WTC11 (cell line): ENCODE results near the gene PTPN2. TPM values are rescaled to one million over a fixed set of nuclear protein-coding genes. Genes with fewer than 3 reads are reported as not detected.
A peak's percentile ranks its signal among the peaks of the same experiment; 100 is the strongest.

ENCODE experiments used
- ATAC-seq: fragments of 200-7000 bp; cut with Tn5 transposase; 2 replicates; pipeline ENCODE4 v1.10.0; 2021; ENCODE audit warnings: mild to moderate bottlenecking, moderate library complexity
- CTCF ChIA-PET: fragments of 300-600 bp; sonication (Branson Sonifier 250); formaldehyde crosslinking; loops from one replicate; lab custom pipeline; 2021; ENCODE audit warnings: antibody characterized with exemption; lab: Charles Lee
- POLR2A ChIA-PET: fragments of 350-600 bp; sonication (Branson Sonifier 250); formaldehyde crosslinking; loops from one replicate; lab custom pipeline; 2021; ENCODE audit warnings: antibody characterized with exemption; lab: Charles Lee
- DNase-seq: peaks from one replicate; pipeline ENCODE4 v3.0.0; 2021; ENCODE audit warnings: low spot score
- H3K27ac Mint-ChIP-seq: 2 replicates; pipeline ENCODE4 v1.8.0; 2021; ENCODE audit warnings: mixed read lengths
- H3K27me3 Mint-ChIP-seq: 2 replicates; pipeline ENCODE4 v1.8.0; 2021; ENCODE audit warnings: low read depth, mild to moderate bottlenecking, moderate library complexity, mixed read lengths
- H3K36me3 Mint-ChIP-seq: 2 replicates; pipeline ENCODE4 v1.8.0; 2021; ENCODE audit warnings: mixed read lengths
- H3K4me1 Mint-ChIP-seq: 2 replicates; pipeline ENCODE4 v1.8.0; 2022; ENCODE audit warnings: mixed read lengths
- H3K4me3 Mint-ChIP-seq: 2 replicates; pipeline ENCODE4 v1.8.0; 2021; ENCODE audit warnings: mild to moderate bottlenecking, moderate library complexity, mixed read lengths
- H3K9me3 Mint-ChIP-seq: 2 replicates; pipeline ENCODE4 v1.8.0; 2021; ENCODE audit warnings: mixed read lengths
- ATF1 ChIP-seq: sonication (generic); formaldehyde crosslinking; IDR thresholded peaks from 2 replicates; pipeline ENCODE4 v1.8.1; 2023; ENCODE audit warnings: mild to moderate bottlenecking, moderate library complexity, missing genetic modification reagents
- ATF3 ChIP-seq: sonication (generic); formaldehyde crosslinking; conservative IDR thresholded peaks from 2 replicates; pipeline ENCODE4 v1.8.1; 2022; ENCODE audit warnings: mild to moderate bottlenecking, missing genetic modification reagents
- FOXP1 ChIP-seq: sonication (generic); formaldehyde crosslinking; IDR thresholded peaks from 2 replicates; pipeline ENCODE4 v1.8.0; 2022; ENCODE audit warnings: missing genetic modification reagents, mild to moderate bottlenecking, moderate library complexity, borderline replicate concordance
- MAX ChIP-seq: sonication (generic); formaldehyde crosslinking; IDR thresholded peaks from 2 replicates; pipeline ENCODE4 v1.8.0; 2022; ENCODE audit warnings: mild to moderate bottlenecking, missing genetic modification reagents
- NFATC4 ChIP-seq: fragments of 250-450 bp; sonication (Bioruptor Pico); IDR thresholded peaks from 2 replicates; pipeline ENCODE4 v1.9.0; 2021; ENCODE audit warnings: mild to moderate bottlenecking
- NFE2L1 ChIP-seq: sonication (generic); formaldehyde crosslinking; IDR thresholded peaks from 2 replicates; pipeline ENCODE4 v1.8.1; 2023; ENCODE audit warnings: missing genetic modification reagents
- NFYB ChIP-seq: sonication (generic); formaldehyde crosslinking; conservative IDR thresholded peaks from 2 replicates; pipeline ENCODE4 v1.8.0; 2022; ENCODE audit warnings: low read depth, missing genetic modification reagents
- SMAD4 ChIP-seq: sonication (generic); formaldehyde crosslinking; IDR thresholded peaks from 2 replicates; pipeline ENCODE4 v1.8.0; 2022; ENCODE audit warnings: mild to moderate bottlenecking, missing genetic modification reagents
- SP1 ChIP-seq: sonication (generic); formaldehyde crosslinking; conservative IDR thresholded peaks from 2 replicates; pipeline ENCODE4 v1.8.1; 2022; ENCODE audit warnings: missing genetic modification reagents
- STAT6 ChIP-seq: sonication (generic); formaldehyde crosslinking; conservative IDR thresholded peaks from 2 replicates; pipeline ENCODE4 v1.8.1; 2023; ENCODE audit warnings: mild to moderate bottlenecking, low read depth, missing genetic modification reagents, moderate library complexity
- TEAD4 ChIP-seq: sonication (generic); formaldehyde crosslinking; IDR thresholded peaks from 2 replicates; pipeline ENCODE4 v1.8.0; 2022; ENCODE audit warnings: mild to moderate bottlenecking, missing genetic modification reagents
- ZBTB21 ChIP-seq: sonication (generic); formaldehyde crosslinking; IDR thresholded peaks from 2 replicates; pipeline ENCODE4 v1.8.1; 2023; ENCODE audit warnings: mild to moderate bottlenecking, missing genetic modification reagents, borderline replicate concordance
- ZNF396 ChIP-seq: fragments of 250-450 bp; sonication (Bioruptor Pico); IDR thresholded peaks from 2 replicates; pipeline ENCODE4 v1.8.0; 2021; ENCODE audit warnings: mild to moderate bottlenecking, moderate library complexity, borderline replicate concordance
- ZNF425 ChIP-seq: fragments of 250-450 bp; sonication (Bioruptor Pico); conservative IDR thresholded peaks from 2 replicates; pipeline ENCODE4 v1.9.0; 2021; ENCODE audit warnings: mild to moderate bottlenecking
- total RNA-seq: library from RNA; stranded (reverse); gene quantifications from 3 replicates; pipeline ENCODE4 v1.2.3, GENCODE V29; 2021
- TF ChIP-seq, protein P1 (sequence below): sonication (generic); formaldehyde crosslinking; IDR thresholded peaks from 2 replicates; pipeline ENCODE4 v1.8.1; 2023; ENCODE audit warnings: mild to moderate bottlenecking, missing genetic modification reagents, moderate library complexity
- TF ChIP-seq, protein P2 (sequence below): sonication (generic); formaldehyde crosslinking; IDR thresholded peaks from 2 replicates; pipeline ENCODE4 v1.8.1; 2022; ENCODE audit warnings: missing genetic modification reagents, borderline replicate concordance
- TF ChIP-seq, protein P3 (sequence below): fragments of 250-450 bp; sonication (Bioruptor Pico); IDR thresholded peaks from 2 replicates; pipeline ENCODE4 v1.8.0; 2021; ENCODE audit warnings: mild to moderate bottlenecking

Gene PTPN2
- total RNA-seq, 1 experiment from 2014 or later: 37.7 TPM

GRCh38 chr18:12838178-12838634 is 45.8 kb downstream of the PTPN2 start:
- Mint-ChIP-seq H3K27ac (peak overlapping the region; percentile 64), H3K36me3 (0 out of 2 replicates have a peak, but pooled peaks cover 6% of the 10 kb centered on the region), H3K27me3 (no peaks in the 10 kb centered on the region), H3K4me3 (no peak overlapping the region), H3K4me1 (peaks cover 48% of the 10 kb centered on the region), H3K9me3 (no peaks in the 10 kb centered on the region)
- no peak for TF ChIP-seq ATF1
- TF ChIP-seq NFE2L1: no peak
- TF ChIP-seq FOXP1: no peak
- no peak for TF ChIP-seq NFATC4
- TF ChIP-seq, protein P1, sequence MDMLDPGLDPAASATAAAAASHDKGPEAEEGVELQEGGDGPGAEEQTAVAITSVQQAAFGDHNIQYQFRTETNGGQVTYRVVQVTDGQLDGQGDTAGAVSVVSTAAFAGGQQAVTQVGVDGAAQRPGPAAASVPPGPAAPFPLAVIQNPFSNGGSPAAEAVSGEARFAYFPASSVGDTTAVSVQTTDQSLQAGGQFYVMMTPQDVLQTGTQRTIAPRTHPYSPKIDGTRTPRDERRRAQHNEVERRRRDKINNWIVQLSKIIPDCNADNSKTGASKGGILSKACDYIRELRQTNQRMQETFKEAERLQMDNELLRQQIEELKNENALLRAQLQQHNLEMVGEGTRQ: no peak
- TF ChIP-seq, protein P2, sequence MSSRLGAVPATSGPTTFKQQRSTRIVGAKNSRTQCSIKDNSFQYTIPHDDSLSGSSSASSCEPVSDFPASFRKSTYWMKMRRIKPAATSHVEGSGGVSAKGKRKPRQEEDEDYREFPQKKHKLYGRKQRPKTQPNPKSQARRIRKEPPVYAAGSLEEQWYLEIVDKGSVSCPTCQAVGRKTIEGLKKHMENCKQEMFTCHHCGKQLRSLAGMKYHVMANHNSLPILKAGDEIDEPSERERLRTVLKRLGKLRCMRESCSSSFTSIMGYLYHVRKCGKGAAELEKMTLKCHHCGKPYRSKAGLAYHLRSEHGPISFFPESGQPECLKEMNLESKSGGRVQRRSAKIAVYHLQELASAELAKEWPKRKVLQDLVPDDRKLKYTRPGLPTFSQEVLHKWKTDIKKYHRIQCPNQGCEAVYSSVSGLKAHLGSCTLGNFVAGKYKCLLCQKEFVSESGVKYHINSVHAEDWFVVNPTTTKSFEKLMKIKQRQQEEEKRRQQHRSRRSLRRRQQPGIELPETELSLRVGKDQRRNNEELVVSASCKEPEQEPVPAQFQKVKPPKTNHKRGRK (CRISPR knock-in tag): no peak
- no peak for TF ChIP-seq ZNF396 (CRISPR knock-in tag)
- ChIA-PET POLR2A (no interaction called here), CTCF (interaction anchor here (1.4 kb wide), 1 partner anchor 96 kb away, joined by 3 read pairs; no protein-coding TSS in a partner anchor)
- peak; percentile 75 for ATAC-seq
- no peak for DNase-seq

DNA sequence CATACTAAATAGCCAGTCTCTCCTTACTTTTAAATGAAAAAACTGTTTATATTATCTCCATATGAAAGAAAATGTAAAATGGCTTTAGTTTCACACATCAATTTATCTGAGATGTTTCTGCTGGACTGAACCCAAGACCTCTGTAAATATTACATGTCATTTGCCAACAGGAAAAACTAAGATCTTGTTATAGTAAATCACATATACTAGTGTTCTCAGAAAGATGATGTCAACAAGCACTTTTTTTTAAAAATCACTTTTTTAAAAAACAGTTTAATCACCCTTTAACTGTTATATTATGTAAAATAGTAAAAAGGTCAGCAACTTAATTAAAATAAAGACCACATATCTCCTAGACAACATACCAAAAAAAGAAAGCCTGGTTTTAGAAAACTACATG is 46.3 kb downstream of the PTPN2 start:
- no peaks in the 10 kb centered on the region for H3K27me3 Mint-ChIP-seq
- H3K9me3 Mint-ChIP-seq: no peaks in the 10 kb centered on the region
- peaks cover 44% of the 10 kb centered on the region for H3K4me1 Mint-ChIP-seq
- TF ChIP-seq SP1 (CRISPR knock-in tag) (no peak), MAX (no peak), ZBTB21 (no peak), ATF3 (no peak)
- TF ChIP-seq, protein P1: no peak
- DNase-seq (no peak), ATAC-seq (no peak)
- 0 out of 2 replicates have a peak, but pooled peaks cover 6% of the 10 kb centered on the region for H3K36me3 Mint-ChIP-seq
- 0 out of 2 replicates have a peak overlapping the region, but pooled peaks have one; percentile 64 for H3K27ac Mint-ChIP-seq
- POLR2A ChIA-PET: no interaction called here
- H3K4me3 Mint-ChIP-seq: no peak overlapping the region
- CTCF ChIA-PET: interaction anchor here (1.4 kb wide), 1 partner anchor 97 kb away, joined by 3 read pairs; no protein-coding TSS in a partner anchor

DNA sequence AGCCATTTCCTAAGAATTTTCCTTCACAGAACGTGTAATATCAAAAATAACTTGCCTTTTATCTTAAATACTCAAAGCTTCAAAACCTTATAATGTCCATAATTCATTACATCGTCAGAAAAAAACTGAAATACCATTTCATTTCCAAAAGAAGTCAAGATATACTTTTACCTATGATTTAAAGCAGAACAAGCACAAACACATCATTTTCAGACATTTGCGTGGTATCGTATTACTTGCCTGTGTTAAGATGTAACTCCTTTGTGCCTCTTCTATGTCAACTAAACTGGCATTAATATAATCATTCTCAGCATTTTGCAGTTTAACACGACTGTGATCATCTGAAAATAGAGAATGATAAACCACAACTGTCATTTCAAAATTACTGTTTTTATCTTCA is 47.5 kb downstream of the PTPN2 start:
- no peak for TF ChIP-seq NFYB
- no peak for TF ChIP-seq ZNF425
- TF ChIP-seq SMAD4: no peak
- TF ChIP-seq, protein P3, sequence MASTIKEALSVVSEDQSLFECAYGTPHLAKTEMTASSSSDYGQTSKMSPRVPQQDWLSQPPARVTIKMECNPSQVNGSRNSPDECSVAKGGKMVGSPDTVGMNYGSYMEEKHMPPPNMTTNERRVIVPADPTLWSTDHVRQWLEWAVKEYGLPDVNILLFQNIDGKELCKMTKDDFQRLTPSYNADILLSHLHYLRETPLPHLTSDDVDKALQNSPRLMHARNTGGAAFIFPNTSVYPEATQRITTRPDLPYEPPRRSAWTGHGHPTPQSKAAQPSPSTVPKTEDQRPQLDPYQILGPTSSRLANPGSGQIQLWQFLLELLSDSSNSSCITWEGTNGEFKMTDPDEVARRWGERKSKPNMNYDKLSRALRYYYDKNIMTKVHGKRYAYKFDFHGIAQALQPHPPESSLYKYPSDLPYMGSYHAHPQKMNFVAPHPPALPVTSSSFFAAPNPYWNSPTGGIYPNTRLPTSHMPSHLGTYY (CRISPR knock-in tag): no peak
- TF ChIP-seq ATF1: no peak
- no peak for TF ChIP-seq TEAD4 (CRISPR knock-in tag)
- TF ChIP-seq STAT6: no peak
- H3K36me3 Mint-ChIP-seq: 0 out of 2 replicates have a peak, but pooled peaks cover 6% of the 10 kb centered on the region
- H3K27me3 Mint-ChIP-seq: no peaks in the 10 kb centered on the region
- H3K4me1 Mint-ChIP-seq: peaks cover 37% of the 10 kb centered on the region
- no peaks in the 10 kb centered on the region for H3K9me3 Mint-ChIP-seq
- no peak overlapping the region for H3K4me3 Mint-ChIP-seq
- no peak overlapping the region for H3K27ac Mint-ChIP-seq
- no peak for ATAC-seq
- POLR2A ChIA-PET: no interaction called here
- no peak for DNase-seq
- CTCF ChIA-PET: interaction anchor here (0.9 kb wide), 1 partner anchor 47 kb away, joined by 3 read pairs; no protein-coding TSS in a partner anchor
